GM12878 (cell line): ENCODE data around the gene CUL9. TPM values are rescaled to one million over a fixed set of nuclear protein-coding genes. Genes with fewer than 3 reads are reported as not detected.

Source experiments
- ATAC-seq: fragments of 200-7000 bp; cut with Tn5 transposase; 3 replicates; pipeline ENCODE4 v1.9.1; 2020; ENCODE audit warnings: mild to moderate bottlenecking, moderate library complexity
- BruUV-seq: library from RNA; stranded (reverse); fragments of 400-500 nt; replicated peaks from 2 replicates; lab custom pipeline; 2021; lab: Mats Ljungman, UMichigan
- CTCF ChIA-PET: fragments of 300-600 bp; sonication (Branson Sonifier 250); formaldehyde crosslinking; extraction: SDS; loops from one replicate; lab custom pipeline; 2021; ENCODE audit warnings: inconsistent platforms; lab: Yijun Ruan, JAX
- POLR2A ChIA-PET: fragments of 350-600 bp; formaldehyde crosslinking; extraction: SDS; loops from one replicate; lab custom pipeline; 2021; ENCODE audit warnings: inconsistent platforms; lab: Charles Lee
- RAD21 ChIA-PET: fragments of 300-600 bp; sonication (Branson Sonifier 250); formaldehyde crosslinking; loops from one replicate; lab custom pipeline; 2023; ENCODE audit warnings: antibody characterized with exemption; ENCODE audit not compliant: unreplicated experiment; lab: Charles Lee
- SMC1A ChIA-PET: fragments of 300-600 bp; sonication (Branson Sonifier 250); formaldehyde crosslinking; loops from one replicate; lab custom pipeline; 2023; ENCODE audit not compliant: unreplicated experiment, uncharacterized antibody; lab: Charles Lee
- DNase-seq: peaks from one replicate; pipeline ENCODE4 v3.0.0-alpha.2; 2011; ENCODE audit warnings: low read depth, low spot score
- FAIRE-seq: peaks from 3 replicates; lab custom pipeline; 2011; peaks lifted over from hg19 to GRCh38; lab: Jason Lieb, UNC
- H2AFZ ChIP-seq: 2 replicates; pipeline ENCODE4 v1.6.0; 2011; ENCODE audit warnings: low read depth, low read length, control low read depth; ENCODE audit not compliant: control insufficient read depth
- H3K27ac ChIP-seq: 2 replicates; pipeline ENCODE4 v1.5.1; 2011; ENCODE audit warnings: control low read depth; ENCODE audit not compliant: control insufficient read depth, insufficient read depth
- H3K27me3 ChIP-seq, 2 experiments: replicated peaks in 1 of 2; 2 replicates each; pipeline versions ENCODE4 v1.6.0 to v1.6.1; 2011; ENCODE audit warnings: low read length in 1 of 2; ENCODE audit not compliant: control insufficient read depth in 2 of 2, insufficient read depth in 2 of 2
- H3K36me3 ChIP-seq, 2 experiments: 2 replicates each; pipeline ENCODE4 v1.5.1; 2011; ENCODE audit warnings: low read length in 1 of 2; ENCODE audit not compliant: control insufficient read depth in 2 of 2, insufficient read depth in 2 of 2
- H3K4me1 ChIP-seq: 2 replicates; pipeline ENCODE4 v1.6.1; 2011; ENCODE audit warnings: mild to moderate bottlenecking, low read length, moderate library complexity, mixed read lengths; ENCODE audit not compliant: control insufficient read depth, insufficient read depth
- H3K4me2 ChIP-seq: 2 replicates; pipeline ENCODE4 v1.6.0; 2011; ENCODE audit warnings: control low read depth; ENCODE audit not compliant: control insufficient read depth, insufficient read depth
- H3K4me3 ChIP-seq: fragments of 200-600 bp; sonication (generic); 2 replicates; pipeline ENCODE4 v1.5.1; 2016
- H3K79me2 ChIP-seq: 2 replicates; pipeline ENCODE4 v1.6.0; 2011; ENCODE audit warnings: low read length; ENCODE audit not compliant: control insufficient read depth, insufficient read depth
- H3K9ac ChIP-seq: 2 replicates; pipeline ENCODE4 v1.8.0; 2011; ENCODE audit warnings: low read length, control low read depth, mixed read lengths; ENCODE audit not compliant: control insufficient read depth, insufficient read depth
- H3K9me3 ChIP-seq: replicated peaks from 3 replicates; pipeline ENCODE4 v1.5.1; 2011; ENCODE audit warnings: mild to moderate bottlenecking, low read length; ENCODE audit not compliant: control insufficient read depth, insufficient read depth
- H4K20me1 ChIP-seq: 2 replicates; pipeline ENCODE4 v1.6.0; 2011; ENCODE audit not compliant: control insufficient read depth, insufficient read depth
- BHLHE40 ChIP-seq, 2 experiments: fragments of 450-650 bp in 1 of 2; IDR thresholded peaks; 2 replicates each; pipeline ENCODE4 v1.6.1; 2011 to 2017; ENCODE audit warnings: low read depth in 2 of 2, borderline replicate concordance in 1 of 2, improper control_type of control experiment in 1 of 2, low read length in 1 of 2, mild to moderate bottlenecking in 1 of 2
- CBX5 ChIP-seq: sonication (generic); IDR thresholded peaks from 2 replicates; pipeline ENCODE4 v1.6.1; 2016; ENCODE audit warnings: low read depth, moderate library complexity, mild to moderate bottlenecking, inconsistent platforms
- CTCF ChIP-seq, 3 experiments: IDR thresholded peaks in 2 of 3; conservative IDR thresholded peaks in 1 of 3; 2 replicates each; pipeline ENCODE4 v1.5.1; 2011; ENCODE audit warnings: low read depth in 3 of 3, low read length in 3 of 3, mild to moderate bottlenecking in 3 of 3, control low read depth in 2 of 3, moderate library complexity in 2 of 3, inconsistent platforms in 1 of 3, mixed read lengths in 1 of 3; ENCODE audit not compliant: control insufficient read depth in 2 of 3, insufficient read depth in 1 of 3; ENCODE audit errors: extremely low read depth in 1 of 3
- GABPA ChIP-seq: IDR thresholded peaks from 2 replicates; pipeline ENCODE4 v1.6.1; 2014; ENCODE audit warnings: antibody characterized with exemption, low read depth, mild to moderate bottlenecking, inconsistent platforms
- IKZF2 ChIP-seq, 2 experiments: fragments of 450-650 bp; IDR thresholded peaks; 2 replicates each; pipeline ENCODE4 v1.6.1; 2017; ENCODE audit warnings: mild to moderate bottlenecking in 2 of 2, moderate library complexity in 2 of 2
- MEF2A ChIP-seq: IDR thresholded peaks from 2 replicates; pipeline ENCODE4 v1.6.1; 2011; ENCODE audit warnings: low read depth, mild to moderate bottlenecking, low read length, moderate library complexity; ENCODE audit not compliant: insufficient read depth
- MTA3 ChIP-seq: IDR thresholded peaks from 2 replicates; pipeline ENCODE4 v1.6.1; 2012; ENCODE audit warnings: low read length, inconsistent platforms, borderline replicate concordance
- NFXL1 ChIP-seq: fragments of 450-650 bp; IDR thresholded peaks from 2 replicates; pipeline ENCODE4 v1.6.1; 2017; ENCODE audit warnings: antibody characterized with exemption, mild to moderate bottlenecking, borderline replicate concordance
- NKRF ChIP-seq: fragments of 450-650 bp; conservative IDR thresholded peaks from 2 replicates; pipeline ENCODE4 v1.6.1; 2017; ENCODE audit warnings: mild to moderate bottlenecking, moderate library complexity
- SRF ChIP-seq, 2 experiments: IDR thresholded peaks; 2 replicates each; pipeline ENCODE4 v1.6.1; 2011; ENCODE audit warnings: low read depth in 2 of 2, low read length in 2 of 2, mild to moderate bottlenecking in 1 of 2, moderate library complexity in 1 of 2
- WGBS: methylation state at CpG from one replicate; pipeline ENCODE4 v1.1.6; 2016; ENCODE audit warnings: low lambda C conversion rate; ENCODE audit not compliant: insufficient replicate concordance, insufficient coverage; ENCODE audit errors: missing lambda C conversion rate; 5-methylcytosine and 5-hydroxymethylcytosine counted together
- in situ Hi-C: fragments of 300-500 bp; cut with MboI; formaldehyde crosslinking; loops from 9 replicates; pipeline ENCODE4 v1.14.3; 2018; ENCODE audit warnings: mixed read lengths
- intact Hi-C: fragments of 100-400 bp; cut with micrococcal nuclease; formaldehyde crosslinking; loops from one replicate; pipeline ENCODE4 v1.14.2; 2022; ENCODE audit not compliant: unreplicated experiment
- polyA plus RNA-seq, 11 experiments: library from polyadenylated mRNA; depleted of rRNA in 4 of 11; unstranded in 6 of 11; stranded (reverse) in 5 of 11; fragments of >200 nt; fragmentation: Nextera tagmentation in 4 of 11; fragmentation: Illumina TruSeq in 1 of 11; extraction: Ambion mirVana in 4 of 11; extraction: Trizol in 1 of 11; gene quantifications; 1 replicate in 1 of 11; 2 replicates in 10 of 11; pipeline versions ENCODE4 v1.2.1 to v1.2.3, GENCODE V29; 2011 to 2016; ENCODE audit warnings: inconsistent platforms in 2 of 11, missing spikeins in 2 of 11, low read depth in 1 of 11
- total RNA-seq, 4 experiments: library from RNA; depleted of rRNA in 3 of 4; stranded (reverse); fragments of >200 nt in 3 of 4; fragmentation: Illumina TruSeq in 1 of 4; extraction: Trizol in 1 of 4; gene quantifications; 2 replicates each; pipeline versions ENCODE4 v1.2.1 to v1.2.3, GENCODE V29; 2013 to 2021
- TF ChIP-seq, protein P1 (sequence below): fragments of 450-650 bp; IDR thresholded peaks from 2 replicates; pipeline ENCODE4 v1.6.1; 2014; ENCODE audit warnings: mild to moderate bottlenecking

The CUL9 gene
- total and polyA plus RNA-seq, 10 of the 15 experiments (the other 5 are each of a cell fraction or from before 2014, with no cell fraction given): 1.2 to 48.3 (median 17.2) TPM

DNA sequence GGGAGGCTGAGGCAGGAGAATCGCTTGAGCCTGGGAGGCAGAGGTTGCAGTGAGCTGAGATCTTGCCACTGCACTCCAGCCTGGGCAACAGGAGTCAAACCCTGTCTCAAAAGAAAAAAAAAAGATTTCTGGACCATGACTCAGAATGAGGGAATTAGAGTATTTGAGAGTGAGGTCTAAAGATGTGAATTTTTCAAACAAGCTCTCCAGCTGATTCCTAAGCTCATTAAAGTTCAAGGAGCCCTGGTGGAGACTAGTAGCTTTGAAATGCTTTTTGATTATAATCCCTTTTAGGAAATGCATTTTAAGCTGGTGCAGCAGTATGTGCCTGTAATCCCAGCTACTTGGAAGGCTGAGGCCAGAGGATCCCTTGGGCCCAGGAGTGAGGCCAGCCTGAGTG lies 32.7 kb upstream of the CUL9 start (continued):
- TF ChIP-seq NKRF (no peak), GABPA (no peak), SRF (IDR thresholded peaks at IDR 0.05; ENCODE audit: low read depth in 2 of 2, low read length in 2 of 2) (no peak), NFXL1 (no peak), MEF2A (no peak), CTCF (IDR thresholded peaks at IDR 0.05 in 2 of 3, conservative IDR thresholded peaks at IDR 0.05 in 1 of 3; ENCODE audit: control insufficient read depth in 2 of 3, extremely low read depth in 1 of 3, insufficient read depth in 1 of 3, low read depth in 3 of 3, low read length in 3 of 3) (no peak), IKZF2 (IDR thresholded peaks at IDR 0.05) (no peak)

- ChIA-PET SMC1A (interaction anchor here (0.6 to 0.9 kb wide), 3 partner anchors 41 to 257 kb away, joined by 3 to 4 read pairs (median 3); no protein-coding TSS in a partner anchor), CTCF (no interaction called here)
- no peaks in the 10 kb centered on the region for H3K36me3 ChIP-seq
- no peaks in the 10 kb centered on the region for H3K9me3 ChIP-seq
- H2AFZ ChIP-seq: no peak overlapping the region
- H3K79me2 ChIP-seq: no peaks in the 10 kb centered on the region
- no peak for DNase-seq
- intact Hi-C loops (no loop called here), in situ Hi-C loops (no loop called here)
- H3K27me3 ChIP-seq: no peaks in the 10 kb centered on the region; a peak in 1 of 4 replicates
- no peak overlapping the region for H3K4me3 ChIP-seq
- H3K27ac ChIP-seq: no peak overlapping the region
- no peak for TF ChIP-seq BHLHE40 (IDR thresholded peaks at IDR 0.05; ENCODE audit: borderline replicate concordance in 1 of 2, low read depth in 2 of 2, low read length in 1 of 2)
- no peak for TF ChIP-seq CBX5
- TF ChIP-seq MTA3: no peak
- TF ChIP-seq, protein P1, sequence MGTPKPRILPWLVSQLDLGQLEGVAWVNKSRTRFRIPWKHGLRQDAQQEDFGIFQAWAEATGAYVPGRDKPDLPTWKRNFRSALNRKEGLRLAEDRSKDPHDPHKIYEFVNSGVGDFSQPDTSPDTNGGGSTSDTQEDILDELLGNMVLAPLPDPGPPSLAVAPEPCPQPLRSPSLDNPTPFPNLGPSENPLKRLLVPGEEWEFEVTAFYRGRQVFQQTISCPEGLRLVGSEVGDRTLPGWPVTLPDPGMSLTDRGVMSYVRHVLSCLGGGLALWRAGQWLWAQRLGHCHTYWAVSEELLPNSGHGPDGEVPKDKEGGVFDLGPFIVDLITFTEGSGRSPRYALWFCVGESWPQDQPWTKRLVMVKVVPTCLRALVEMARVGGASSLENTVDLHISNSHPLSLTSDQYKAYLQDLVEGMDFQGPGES: no peak
- TF ChIP-seq, all 136 proteins: peak for 0
- whole genome bisulfite sequencing: 54% methylated on average over 7 of the region's 7 CpGs
- POLR2A ChIA-PET: interaction anchor here (0.7 kb wide), 1 partner anchor 145 kb away, joined by 7 read pairs; no protein-coding TSS in a partner anchor
- H3K4me1 ChIP-seq: no peaks in the 10 kb centered on the region
- RAD21 ChIA-PET: interaction anchor here (0.5 kb wide), 1 partner anchor 164 kb away, joined by 3 read pairs; no protein-coding TSS in a partner anchor
- H4K20me1 ChIP-seq: no peaks in the 10 kb centered on the region
- FAIRE-seq: no peak
- ATAC-seq: no peak
- no peak overlapping the region for H3K4me2 ChIP-seq
- no peak overlapping the region for H3K9ac ChIP-seq
- BruUV-seq: no TSS peak
These were observed 31.8 kb upstream of the CUL9 start for GRCh38 chr6:43150051-43150751.
